ENCODE data around the gene CDK14. TPM values are rescaled to one million over a fixed set of nuclear protein-coding genes. Genes with fewer than 3 reads are reported as not detected.
A peak's percentile ranks its signal among the peaks of the same experiment; 100 is the strongest.

Gene CDK14
- total RNA-seq, 1 experiment from 2014 or later, result 57.9 TPM

DNA sequence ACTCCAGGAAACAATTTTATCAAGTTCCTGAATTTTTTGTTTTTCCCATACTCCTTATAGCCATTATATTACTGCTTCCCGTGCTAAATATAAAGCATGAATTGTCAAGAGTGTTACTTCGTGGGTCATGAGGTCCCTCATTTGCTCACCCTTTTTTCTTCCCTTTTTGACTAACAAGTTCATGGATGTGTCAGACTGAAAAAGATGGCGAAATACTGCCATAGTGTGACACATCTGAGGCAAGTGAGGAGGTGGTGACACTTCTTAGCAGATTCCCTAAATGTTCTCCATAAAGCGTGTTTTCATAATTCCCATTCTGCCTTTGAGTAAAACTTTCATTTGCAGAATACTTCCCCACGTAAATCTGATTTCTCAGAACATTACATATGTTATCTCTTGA is 398.5 kb downstream of the CDK14 start:
- H3K27me3 Mint-ChIP-seq (ENCODE audit: low read depth), result no peaks in the 10 kb centered on the region
- H3K4me1 Mint-ChIP-seq, result no peaks in the 10 kb centered on the region
- no peak for ATAC-seq

DNA sequence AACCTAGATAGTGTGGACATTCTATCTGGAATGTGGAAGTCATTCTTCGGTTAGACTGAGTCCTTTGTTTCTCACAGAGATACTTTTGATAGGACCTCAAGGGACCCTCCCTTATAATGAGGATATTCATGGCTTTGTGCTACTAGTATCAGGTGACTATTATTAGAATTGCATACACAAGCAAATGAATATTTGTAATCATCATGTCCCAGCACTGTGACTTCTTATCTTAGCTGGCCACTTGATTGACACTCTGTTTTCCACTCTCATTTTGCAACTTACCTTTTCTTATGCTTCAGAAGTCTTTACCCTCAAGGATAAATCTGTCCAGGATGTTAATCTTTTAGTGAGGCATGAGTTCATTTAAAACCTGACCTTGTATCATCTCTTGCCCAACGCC is 399.9 kb downstream of the CDK14 start:
- no peaks in the 10 kb centered on the region for H3K4me1 Mint-ChIP-seq
- no peak for DNase-seq (ENCODE audit: low spot score)
- peak overlapping the region; percentile 74; the same call in 1 of the 2 replicates for H3K27ac Mint-ChIP-seq
- no peak overlapping the region for H3K4me3 Mint-ChIP-seq
- POLR2A ChIA-PET, result no interaction called here
- H3K9me3 Mint-ChIP-seq, result no peaks in the 10 kb centered on the region
- CTCF ChIA-PET, result no interaction called here
- TF ChIP-seq NFE2L1 (CRISPR knock-in tag; IDR thresholded peaks at IDR 0.05) (no peak), NFATC4 (CRISPR knock-in tag; IDR thresholded peaks at IDR 0.05) (no peak), SP1 (CRISPR knock-in tag; conservative IDR thresholded peaks at IDR 0.05) (no peak)
- 0 out of 2 replicates have a peak, but pooled peaks cover 3% of the 10 kb centered on the region for H3K36me3 Mint-ChIP-seq
- no peak for ATAC-seq
- no peaks in the 10 kb centered on the region for H3K27me3 Mint-ChIP-seq (ENCODE audit: low read depth)

More for the DNA sequence above, 398.5 kb downstream of the CDK14 start:
- no peak overlapping the region for H3K27ac Mint-ChIP-seq
- CTCF ChIA-PET, result no interaction called here
- H3K36me3 Mint-ChIP-seq, result 0 out of 2 replicates have a peak, but pooled peaks cover 3% of the 10 kb centered on the region
- POLR2A ChIA-PET, result no interaction called here
- no peak overlapping the region for H3K4me3 Mint-ChIP-seq
- no peak for DNase-seq (ENCODE audit: low spot score)
- no peaks in the 10 kb centered on the region for H3K9me3 Mint-ChIP-seq
- TF ChIP-seq NR1H2 (CRISPR knock-in tag; IDR thresholded peaks at IDR 0.05) (no peak), SMAD4 (CRISPR knock-in tag; IDR thresholded peaks at IDR 0.05) (no peak), ATF1 (CRISPR knock-in tag; IDR thresholded peaks at IDR 0.05) (no peak)
- TF ChIP-seq, protein P1, sequence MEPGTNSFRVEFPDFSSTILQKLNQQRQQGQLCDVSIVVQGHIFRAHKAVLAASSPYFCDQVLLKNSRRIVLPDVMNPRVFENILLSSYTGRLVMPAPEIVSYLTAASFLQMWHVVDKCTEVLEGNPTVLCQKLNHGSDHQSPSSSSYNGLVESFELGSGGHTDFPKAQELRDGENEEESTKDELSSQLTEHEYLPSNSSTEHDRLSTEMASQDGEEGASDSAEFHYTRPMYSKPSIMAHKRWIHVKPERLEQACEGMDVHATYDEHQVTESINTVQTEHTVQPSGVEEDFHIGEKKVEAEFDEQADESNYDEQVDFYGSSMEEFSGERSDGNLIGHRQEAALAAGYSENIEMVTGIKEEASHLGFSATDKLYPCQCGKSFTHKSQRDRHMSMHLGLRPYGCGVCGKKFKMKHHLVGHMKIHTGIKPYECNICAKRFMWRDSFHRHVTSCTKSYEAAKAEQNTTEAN (CRISPR knock-in tag; IDR thresholded peaks at IDR 0.05), result no peak
- TF ChIP-seq, protein P2, sequence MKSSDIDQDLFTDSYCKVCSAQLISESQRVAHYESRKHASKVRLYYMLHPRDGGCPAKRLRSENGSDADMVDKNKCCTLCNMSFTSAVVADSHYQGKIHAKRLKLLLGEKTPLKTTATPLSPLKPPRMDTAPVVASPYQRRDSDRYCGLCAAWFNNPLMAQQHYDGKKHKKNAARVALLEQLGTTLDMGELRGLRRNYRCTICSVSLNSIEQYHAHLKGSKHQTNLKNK (CRISPR knock-in tag; IDR thresholded peaks at IDR 0.05), result no peak

DNA sequence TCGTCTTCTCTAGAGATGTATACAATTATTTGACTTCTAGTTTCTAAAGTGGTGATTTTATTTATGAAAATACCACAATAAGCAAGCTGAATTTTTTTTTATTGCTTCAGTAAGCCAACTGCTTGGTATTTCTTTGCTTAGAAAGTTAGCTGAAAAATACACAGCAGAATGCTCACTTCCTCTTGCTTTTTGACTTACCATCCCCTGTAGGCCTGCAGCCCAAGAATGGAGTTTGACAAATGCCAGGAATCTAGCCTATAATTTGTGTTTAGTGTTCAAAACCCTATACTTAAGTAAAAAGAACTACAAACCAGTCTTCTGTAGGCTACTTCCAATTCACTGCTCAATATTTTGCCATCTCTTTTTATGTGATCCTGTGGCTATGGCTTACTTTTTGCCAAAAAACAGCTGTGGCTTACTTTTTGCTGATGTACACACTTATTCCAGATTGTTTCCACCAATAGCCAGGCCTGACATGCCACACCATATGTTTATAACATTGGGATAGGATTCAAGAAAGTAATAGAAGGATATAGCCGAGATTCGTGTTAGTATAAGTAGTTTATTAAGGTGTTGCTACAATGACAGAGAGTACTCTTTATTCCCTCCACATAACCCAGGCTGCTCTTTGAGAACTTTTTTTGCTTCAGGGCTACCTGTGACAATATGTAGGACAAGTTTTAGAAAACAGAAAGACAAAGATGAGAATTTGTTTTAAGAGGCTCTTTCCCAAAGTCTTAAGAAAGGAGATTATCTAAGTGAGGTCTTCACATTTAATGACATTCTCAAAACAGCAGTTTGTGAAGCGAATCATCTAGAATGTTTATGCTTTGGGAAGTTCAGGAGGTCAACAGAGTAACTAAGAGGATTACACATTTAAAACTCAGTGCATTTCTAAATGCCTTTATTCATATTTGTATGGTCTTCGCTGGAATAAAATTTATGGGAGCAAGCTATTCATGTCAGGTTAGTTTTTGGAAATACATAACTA is 404.2 kb downstream of the CDK14 start:
- Mint-ChIP-seq H3K36me3 (no peaks in the 10 kb centered on the region), H3K4me1 (no peaks in the 10 kb centered on the region), H3K27me3 (ENCODE audit: low read depth) (no peaks in the 10 kb centered on the region), H3K4me3 (no peak overlapping the region), H3K9me3 (peaks cover 3% of the 10 kb centered on the region; the same call in 1 of the 2 replicates), H3K27ac (no peak overlapping the region)
- no peak for ATAC-seq
- no peak for DNase-seq (ENCODE audit: low spot score)
- ChIA-PET POLR2A (interaction anchor here (0.9 kb wide), 1 partner anchor 45 kb away, joined by 5 read pairs; no protein-coding TSS in a partner anchor), CTCF (no interaction called here)
- TF ChIP-seq JUN (CRISPR knock-in tag; IDR thresholded peaks at IDR 0.05) (no peak), SOX15 (CRISPR knock-in tag; IDR thresholded peaks at IDR 0.05) (no peak), GRHL2 (CRISPR knock-in tag; IDR thresholded peaks at IDR 0.05; ENCODE audit: insufficient replicate concordance, severe bottlenecking) (no peak), SP1 (CRISPR knock-in tag; conservative IDR thresholded peaks at IDR 0.05) (no peak), KAT7 (CRISPR knock-in tag; IDR thresholded peaks at IDR 0.05; ENCODE audit: borderline replicate concordance) (no peak), ZNF121 (CRISPR knock-in tag; IDR thresholded peaks at IDR 0.05) (no peak), ZNF423 (CRISPR knock-in tag; IDR thresholded peaks at IDR 0.05) (no peak), TP53 (CRISPR knock-in tag; IDR thresholded peaks at IDR 0.05) (no peak), CBFB (CRISPR knock-in tag; IDR thresholded peaks at IDR 0.05; ENCODE audit: low read depth) (no peak), MXD4 (CRISPR knock-in tag; IDR thresholded peaks at IDR 0.05; ENCODE audit: borderline replicate concordance) (no peak)
- TF ChIP-seq, protein P3, sequence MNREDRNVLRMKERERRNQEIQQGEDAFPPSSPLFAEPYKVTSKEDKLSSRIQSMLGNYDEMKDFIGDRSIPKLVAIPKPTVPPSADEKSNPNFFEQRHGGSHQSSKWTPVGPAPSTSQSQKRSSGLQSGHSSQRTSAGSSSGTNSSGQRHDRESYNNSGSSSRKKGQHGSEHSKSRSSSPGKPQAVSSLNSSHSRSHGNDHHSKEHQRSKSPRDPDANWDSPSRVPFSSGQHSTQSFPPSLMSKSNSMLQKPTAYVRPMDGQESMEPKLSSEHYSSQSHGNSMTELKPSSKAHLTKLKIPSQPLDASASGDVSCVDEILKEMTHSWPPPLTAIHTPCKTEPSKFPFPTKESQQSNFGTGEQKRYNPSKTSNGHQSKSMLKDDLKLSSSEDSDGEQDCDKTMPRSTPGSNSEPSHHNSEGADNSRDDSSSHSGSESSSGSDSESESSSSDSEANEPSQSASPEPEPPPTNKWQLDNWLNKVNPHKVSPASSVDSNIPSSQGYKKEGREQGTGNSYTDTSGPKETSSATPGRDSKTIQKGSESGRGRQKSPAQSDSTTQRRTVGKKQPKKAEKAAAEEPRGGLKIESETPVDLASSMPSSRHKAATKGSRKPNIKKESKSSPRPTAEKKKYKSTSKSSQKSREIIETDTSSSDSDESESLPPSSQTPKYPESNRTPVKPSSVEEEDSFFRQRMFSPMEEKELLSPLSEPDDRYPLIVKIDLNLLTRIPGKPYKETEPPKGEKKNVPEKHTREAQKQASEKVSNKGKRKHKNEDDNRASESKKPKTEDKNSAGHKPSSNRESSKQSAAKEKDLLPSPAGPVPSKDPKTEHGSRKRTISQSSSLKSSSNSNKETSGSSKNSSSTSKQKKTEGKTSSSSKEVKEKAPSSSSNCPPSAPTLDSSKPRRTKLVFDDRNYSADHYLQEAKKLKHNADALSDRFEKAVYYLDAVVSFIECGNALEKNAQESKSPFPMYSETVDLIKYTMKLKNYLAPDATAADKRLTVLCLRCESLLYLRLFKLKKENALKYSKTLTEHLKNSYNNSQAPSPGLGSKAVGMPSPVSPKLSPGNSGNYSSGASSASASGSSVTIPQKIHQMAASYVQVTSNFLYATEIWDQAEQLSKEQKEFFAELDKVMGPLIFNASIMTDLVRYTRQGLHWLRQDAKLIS (CRISPR knock-in tag; IDR thresholded peaks at IDR 0.05; ENCODE audit: borderline replicate concordance), result no peak
- TF ChIP-seq, protein P2 (CRISPR knock-in tag; IDR thresholded peaks at IDR 0.05), result no peak
- TF ChIP-seq, protein P4, sequence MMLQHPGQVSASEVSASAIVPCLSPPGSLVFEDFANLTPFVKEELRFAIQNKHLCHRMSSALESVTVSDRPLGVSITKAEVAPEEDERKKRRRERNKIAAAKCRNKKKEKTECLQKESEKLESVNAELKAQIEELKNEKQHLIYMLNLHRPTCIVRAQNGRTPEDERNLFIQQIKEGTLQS (CRISPR knock-in tag; conservative IDR thresholded peaks at IDR 0.05), result no peak
- TF ChIP-seq, protein P5, sequence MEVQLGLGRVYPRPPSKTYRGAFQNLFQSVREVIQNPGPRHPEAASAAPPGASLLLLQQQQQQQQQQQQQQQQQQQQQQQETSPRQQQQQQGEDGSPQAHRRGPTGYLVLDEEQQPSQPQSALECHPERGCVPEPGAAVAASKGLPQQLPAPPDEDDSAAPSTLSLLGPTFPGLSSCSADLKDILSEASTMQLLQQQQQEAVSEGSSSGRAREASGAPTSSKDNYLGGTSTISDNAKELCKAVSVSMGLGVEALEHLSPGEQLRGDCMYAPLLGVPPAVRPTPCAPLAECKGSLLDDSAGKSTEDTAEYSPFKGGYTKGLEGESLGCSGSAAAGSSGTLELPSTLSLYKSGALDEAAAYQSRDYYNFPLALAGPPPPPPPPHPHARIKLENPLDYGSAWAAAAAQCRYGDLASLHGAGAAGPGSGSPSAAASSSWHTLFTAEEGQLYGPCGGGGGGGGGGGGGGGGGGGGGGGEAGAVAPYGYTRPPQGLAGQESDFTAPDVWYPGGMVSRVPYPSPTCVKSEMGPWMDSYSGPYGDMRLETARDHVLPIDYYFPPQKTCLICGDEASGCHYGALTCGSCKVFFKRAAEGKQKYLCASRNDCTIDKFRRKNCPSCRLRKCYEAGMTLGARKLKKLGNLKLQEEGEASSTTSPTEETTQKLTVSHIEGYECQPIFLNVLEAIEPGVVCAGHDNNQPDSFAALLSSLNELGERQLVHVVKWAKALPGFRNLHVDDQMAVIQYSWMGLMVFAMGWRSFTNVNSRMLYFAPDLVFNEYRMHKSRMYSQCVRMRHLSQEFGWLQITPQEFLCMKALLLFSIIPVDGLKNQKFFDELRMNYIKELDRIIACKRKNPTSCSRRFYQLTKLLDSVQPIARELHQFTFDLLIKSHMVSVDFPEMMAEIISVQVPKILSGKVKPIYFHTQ (CRISPR knock-in tag; IDR thresholded peaks at IDR 0.05), result no peak
- TF ChIP-seq, protein P6, sequence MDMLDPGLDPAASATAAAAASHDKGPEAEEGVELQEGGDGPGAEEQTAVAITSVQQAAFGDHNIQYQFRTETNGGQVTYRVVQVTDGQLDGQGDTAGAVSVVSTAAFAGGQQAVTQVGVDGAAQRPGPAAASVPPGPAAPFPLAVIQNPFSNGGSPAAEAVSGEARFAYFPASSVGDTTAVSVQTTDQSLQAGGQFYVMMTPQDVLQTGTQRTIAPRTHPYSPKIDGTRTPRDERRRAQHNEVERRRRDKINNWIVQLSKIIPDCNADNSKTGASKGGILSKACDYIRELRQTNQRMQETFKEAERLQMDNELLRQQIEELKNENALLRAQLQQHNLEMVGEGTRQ (CRISPR knock-in tag; IDR thresholded peaks at IDR 0.05), result no peak
